K562 (cell line): ENCODE results near the gene TMED5. TPM values are rescaled to one million over a fixed set of nuclear protein-coding genes. Genes with fewer than 3 reads are reported as not detected.
A peak's percentile ranks its signal among the peaks of the same experiment; 100 is the strongest.

Experiments used
- CHAMP1 ChIP-seq: fragments of 450-650 bp; IDR thresholded peaks from 2 replicates; pipeline ENCODE4 v1.6.1; 2016; ENCODE audit warnings: mild to moderate bottlenecking
- CREB3L1 ChIP-seq: fragments of 450-650 bp; IDR thresholded peaks from 2 replicates; pipeline ENCODE4 v1.6.1; 2014; ENCODE audit warnings: low read depth, mild to moderate bottlenecking, moderate library complexity, borderline replicate concordance
- ETV6 ChIP-seq, 3 experiments: fragments of 150-350 bp in 1 of 3; sonication (generic) in 1 of 3; formaldehyde crosslinking in 1 of 3; IDR thresholded peaks; 2 replicates each; pipeline versions ENCODE4 v1.6.1 to v1.8.0; 2014 to 2022; ENCODE audit warnings: borderline replicate concordance in 2 of 3, low read depth in 2 of 3, antibody characterized with exemption in 1 of 3, low read length in 1 of 3, mild to moderate bottlenecking in 1 of 3, missing genetic modification reagents in 1 of 3
- FUS ChIP-seq: fragments of 200-400 bp; formaldehyde crosslinking; optimal IDR thresholded peaks from 2 replicates; pipeline ENCODE3; 2017; ENCODE audit warnings: low read depth, low read length
- JUNB ChIP-seq: fragments of 450-650 bp; formaldehyde crosslinking; conservative IDR thresholded peaks from 2 replicates; pipeline ENCODE4 v1.4.0; 2020; ENCODE audit warnings: mild to moderate bottlenecking
- KLF10 ChIP-seq: fragments of 250-450 bp; sonication (Bioruptor Pico); IDR thresholded peaks from 2 replicates; pipeline ENCODE4 v1.6.1; 2021; ENCODE audit warnings: matching md5 sums
- MEF2A ChIP-seq: IDR thresholded peaks from 2 replicates; pipeline ENCODE4 v1.6.1; 2011; ENCODE audit warnings: low read depth, mild to moderate bottlenecking, low read length, moderate library complexity; ENCODE audit not compliant: control insufficient read depth
- RBM15 ChIP-seq: fragments of 200-400 bp; formaldehyde crosslinking; IDR thresholded peaks from 2 replicates; pipeline ENCODE4 v1.6.1; 2018; ENCODE audit warnings: mild to moderate bottlenecking, low read length, moderate library complexity; ENCODE audit not compliant: insufficient read depth
- RBM22 ChIP-seq: fragments of 200-400 bp; formaldehyde crosslinking; IDR thresholded peaks from 2 replicates; pipeline ENCODE4 v1.6.1; 2018; ENCODE audit warnings: low read length, low read depth; ENCODE audit not compliant: poor library complexity, severe bottlenecking
- SETDB1 ChIP-seq: IDR thresholded peaks from one replicate; pipeline ENCODE4 v1.6.1; 2012; ENCODE audit warnings: low read length, control low read depth, inconsistent platforms
- SMAD4 ChIP-seq: fragments of 250-450 bp; sonication (Bioruptor Pico); conservative IDR thresholded peaks from 2 replicates; pipeline ENCODE4 v1.8.0; 2021; ENCODE audit warnings: inconsistent platforms, mild to moderate bottlenecking, moderate library complexity
- TSC22D4 ChIP-seq: fragments of 450-650 bp; IDR thresholded peaks from 2 replicates; pipeline ENCODE4 v1.6.1; 2016; ENCODE audit warnings: missing genetic modification characterization, missing biosample characterization, control low read depth
- ZBTB1 ChIP-seq: sonication (generic); formaldehyde crosslinking; IDR thresholded peaks from 2 replicates; pipeline ENCODE4 v1.8.1; 2023; ENCODE audit warnings: missing genetic modification reagents, low read depth, mild to moderate bottlenecking, borderline replicate concordance
- ZBTB43 ChIP-seq: sonication (generic); formaldehyde crosslinking; IDR thresholded peaks from 2 replicates; pipeline ENCODE4 v1.8.0; 2023; ENCODE audit warnings: mild to moderate bottlenecking, missing genetic modification reagents
- ZMIZ1 ChIP-seq, 2 experiments: fragments of 150-350 bp in 1 of 2; IDR thresholded peaks; 2 replicates each; pipeline ENCODE4 v1.6.1; 2012 to 2016; ENCODE audit warnings: low read depth in 2 of 2, low read length in 2 of 2, mild to moderate bottlenecking in 1 of 2, moderate library complexity in 1 of 2
- ZNF282 ChIP-seq: sonication (generic); formaldehyde crosslinking; IDR thresholded peaks from 2 replicates; pipeline ENCODE4 v1.8.1; 2023; ENCODE audit warnings: missing genetic modification reagents
- ZNF583 ChIP-seq: fragments of 250-450 bp; sonication (Bioruptor Pico); IDR thresholded peaks from 2 replicates; pipeline ENCODE4 v1.4.0; 2020
- polyA plus RNA-seq, 8 experiments: library from polyadenylated mRNA; depleted of rRNA in 4 of 8; stranded (reverse) in 5 of 8; unstranded in 3 of 8; fragments of >200 nt; fragmentation: Nextera tagmentation in 2 of 8; fragmentation: Illumina TruSeq in 1 of 8; extraction: Ambion mirVana in 2 of 8; extraction: Trizol in 1 of 8; gene quantifications; 2 replicates each; pipeline versions ENCODE4 v1.2.1 to v1.2.3, GENCODE V29; 2011 to 2014; ENCODE audit warnings: inconsistent platforms in 1 of 8, missing spikeins in 1 of 8
- total RNA-seq, 7 experiments: library from RNA; depleted of rRNA in 6 of 7; stranded (reverse); fragments of >200 nt in 6 of 7; fragmentation: Illumina TruSeq in 2 of 7; extraction: Trizol in 2 of 7; gene quantifications; 2 replicates each; pipeline versions ENCODE4 v1.2.1 to v1.2.3, GENCODE V29; 2011 to 2021; ENCODE audit warnings: low replicate concordance in 1 of 7

Gene TMED5
- total and polyA plus RNA-seq, 9 of the 15 experiments (the other 6 are each of a cell fraction or from before 2014, with no cell fraction given), result 28.7 to 83.7 (median 67.2) TPM

GRCh38 chr1:93179886-93180722 lies at the start of gene TMED5 (continued):
- TF ChIP-seq CHAMP1 (no peak), TSC22D4 (tag) (no peak), FUS (no peak), ETV6 (IDR thresholded peaks at IDR 0.05; ENCODE audit: borderline replicate concordance in 1 of 2, low read depth in 2 of 2, low read length in 1 of 2) (no peak; a peak in 1 of 4 replicates), ETV6 (CRISPR knock-in tag; IDR thresholded peaks at IDR 0.05; ENCODE audit: borderline replicate concordance) (no peak), ZBTB1 (peak; percentile 80), SETDB1 (no peak), ZMIZ1 (IDR thresholded peaks at IDR 0.05; ENCODE audit: low read depth in 2 of 2, low read length in 2 of 2) (no peak; a peak in 1 of 4 replicates), ZBTB43 (CRISPR knock-in tag) (peak; percentile 79; the same call in 1 of the 2 replicates), RBM22 (peak; percentile 68), ZNF282 (no peak), CREB3L1 (peak; percentile 64; the same call in 1 of the 2 replicates), SMAD4 (0 out of 2 replicates have a peak, but pooled peaks have one; percentile 42), MEF2A (no peak), JUNB (CRISPR knock-in tag) (no peak), ZNF583 (no peak), KLF10 (CRISPR knock-in tag) (no peak), RBM15 (no peak)
